Body of pancreas (tissue), 4 donors: Measurements from ENCODE around the gene PCDH9. TPM values are rescaled to one million over a fixed set of nuclear protein-coding genes. Genes with fewer than 3 reads are reported as not detected.

ENCODE experiments used
- ATAC-seq: fragments of 150-250 bp; one replicate; pipeline ENCODE4 v1.9.1; 2016
- DNase-seq, 4 donors: peaks; one replicate each; pipeline ENCODE4 v3.0.0-alpha.2; 2019
- H3K27ac ChIP-seq, 4 donors: fragments of 200-600 bp; sonication (generic); 1 replicate in 3 of 4; 2 replicates in 1 of 4; pipeline versions ENCODE4 v1.5.1 to v1.6.1; 2016 to 2019; ENCODE audit warnings: mild to moderate bottlenecking in 1 of 4, mixed read lengths in 1 of 4, moderate library complexity in 1 of 4
- H3K27me3 ChIP-seq, 2 donors: fragments of 200-600 bp; sonication (generic); one replicate each; pipeline ENCODE4 v1.6.0; 2016; ENCODE audit warnings: mild to moderate bottlenecking in 1 of 2
- H3K36me3 ChIP-seq, 2 donors: fragments of 200-600 bp; sonication (generic); replicated peaks in 1 of 2; 2 replicates each; pipeline ENCODE4 v1.5.1; 2016; ENCODE audit warnings: low read depth in 2 of 2; ENCODE audit not compliant: insufficient read depth in 1 of 2
- H3K4me1 ChIP-seq: fragments of 200-600 bp; sonication (generic); one replicate; pipeline ENCODE4 v1.6.0; 2016
- H3K4me3 ChIP-seq, 2 donors: fragments of 200-600 bp; sonication (generic); 1 replicate in 1 of 2; 2 replicates in 1 of 2; pipeline ENCODE4 v1.5.1; 2016 to 2019
- H3K9me3 ChIP-seq, 3 donors: fragments of 200-600 bp; sonication (generic); 1 replicate in 2 of 3; 2 replicates in 1 of 3; pipeline ENCODE4 v1.5.1; 2016
- CTCF ChIP-seq, 7 experiments: fragments of 450-650 bp in 4 of 7; fragments of 200-600 bp in 3 of 7; sonication (generic) in 3 of 7; IDR thresholded peaks; one replicate each; pipeline ENCODE4 v1.5.1; 2016 to 2019; ENCODE audit warnings: antibody characterized with exemption in 7 of 7
- POLR2A ChIP-seq, 3 donors: fragments of 450-650 bp; IDR thresholded peaks; one replicate each; pipeline ENCODE4 v1.6.1; 2016; ENCODE audit warnings: antibody characterized with exemption in 3 of 3, mild to moderate bottlenecking in 2 of 3
- WGBS, 2 donors: methylation state at CpG; one replicate each; pipeline ENCODE4 v1.1.5; 2017; 5-methylcytosine and 5-hydroxymethylcytosine counted together
- intact Hi-C: fragments of 100-400 bp; cut with DNase I; formaldehyde crosslinking; loops from one replicate; pipeline ENCODE4 v1.15.1; 2023
- total RNA-seq, 2 donors: library from RNA; depleted of rRNA; stranded (reverse); fragments of >200 nt; gene quantifications; one replicate each; pipeline ENCODE4 v1.1.0, GENCODE V29; 2016

The PCDH9 gene
- total RNA-seq, 2 donors from 2014 or later: 3.6 to 3.9 TPM

- no peaks in the 10 kb centered on the region for H3K27me3 ChIP-seq
- H3K4me3 ChIP-seq: no peak overlapping the region
- no peak overlapping the region for H3K27ac ChIP-seq
- H3K4me1 ChIP-seq: no peaks in the 10 kb centered on the region
- no peaks in the 10 kb centered on the region for H3K9me3 ChIP-seq
- ATAC-seq: no peak
- intact Hi-C loops: no loop called here
- no peak for TF ChIP-seq POLR2A (IDR thresholded peaks at IDR 0.05)
- TF ChIP-seq CTCF (IDR thresholded peaks at IDR 0.05): no peak
- no peak for DNase-seq
- no peaks in the 10 kb centered on the region for H3K36me3 ChIP-seq
- WGBS, 2 donors: 42% methylated on average over 1 of the region's 1 CpG
Observed at GRCh38 chr13:66369666-66370065, 860.5 kb downstream of the PCDH9 start.

- Histone ChIP-seq H3K36me3 (no peaks in the 10 kb centered on the region), H3K9me3 (no peaks in the 10 kb centered on the region), H3K4me3 (no peak overlapping the region), H3K4me1 (no peaks in the 10 kb centered on the region), H3K27ac (no peak overlapping the region), H3K27me3 (no peaks in the 10 kb centered on the region)
- intact Hi-C loops: no loop called here
- ATAC-seq: no peak
- DNase-seq: no peak
- WGBS, 2 donors: 76 to 86% methylated on average over 1 of the region's 1 CpG
- no peak for TF ChIP-seq POLR2A (IDR thresholded peaks at IDR 0.05)
- no peak for TF ChIP-seq CTCF (IDR thresholded peaks at IDR 0.05)
Observed at GRCh38 chr13:66367356-66367755, 862.8 kb downstream of the PCDH9 start.

GRCh38 chr13:66365101-66365500 is 865.0 kb downstream of the PCDH9 start:
- no peak for TF ChIP-seq POLR2A (IDR thresholded peaks at IDR 0.05)
- no peak for TF ChIP-seq CTCF (IDR thresholded peaks at IDR 0.05)
- Histone ChIP-seq H3K4me3 (no peak overlapping the region), H3K27me3 (no peaks in the 10 kb centered on the region), H3K4me1 (no peaks in the 10 kb centered on the region), H3K27ac (no peak overlapping the region), H3K9me3 (no peaks in the 10 kb centered on the region), H3K36me3 (no peaks in the 10 kb centered on the region)
- no peak for DNase-seq
- ATAC-seq: no peak
- intact Hi-C loops: no loop called here
- WGBS, 2 donors: 79 to 84% methylated on average over 3 of the region's 3 CpGs

- no peak for DNase-seq
- H3K4me3 ChIP-seq: no peak overlapping the region
- intact Hi-C loops: no loop called here
- H3K36me3 ChIP-seq: no peaks in the 10 kb centered on the region
- no peaks in the 10 kb centered on the region for H3K9me3 ChIP-seq
- H3K27me3 ChIP-seq: no peaks in the 10 kb centered on the region
- H3K4me1 ChIP-seq: no peaks in the 10 kb centered on the region
- no peak for ATAC-seq
- H3K27ac ChIP-seq: no peak overlapping the region
- TF ChIP-seq CTCF (IDR thresholded peaks at IDR 0.05): no peak
- no peak for TF ChIP-seq POLR2A (IDR thresholded peaks at IDR 0.05)
Observed at GRCh38 chr13:66364346-66364745, 865.8 kb downstream of the PCDH9 start.

- Histone ChIP-seq H3K9me3 (no peaks in the 10 kb centered on the region), H3K36me3 (no peaks in the 10 kb centered on the region), H3K4me1 (no peaks in the 10 kb centered on the region), H3K27ac (no peak overlapping the region), H3K27me3 (no peaks in the 10 kb centered on the region), H3K4me3 (no peak overlapping the region)
- DNase-seq: no peak
- 80 to 94% methylated on average over 1 of the region's 1 CpG for WGBS, 2 donors
- no peak for ATAC-seq
- no peak for TF ChIP-seq CTCF (IDR thresholded peaks at IDR 0.05)
- no peak for TF ChIP-seq POLR2A (IDR thresholded peaks at IDR 0.05)
- intact Hi-C loops: no loop called here
Observed at GRCh38 chr13:66362485-66362884, 867.7 kb downstream of the PCDH9 start.
